ENCODE results near the gene RABL2B.
"Not testable (repeated sequence)": the region's sequence is repeated elsewhere in the genome, so short reads cannot be mapped to it uniquely, and the experiment has no call there.

GRCh38 chr22:50777631-50778030 lies 5.8 kb downstream of the RABL2B start:
- TF ChIP-seq EZH2 (IDR thresholded peaks at IDR 0.05; ENCODE audit: borderline replicate concordance, low read depth, low read length, severe bottlenecking); CTCF (IDR thresholded peaks at IDR 0.05; ENCODE audit: extremely low read depth in 1 of 2, insufficient read depth in 1 of 2, low read depth in 1 of 2, low read length in 2 of 2); MAX (IDR thresholded peaks at IDR 0.05; ENCODE audit: insufficient read depth, insufficient read length); POLR2A (IDR thresholded peaks at IDR 0.05; ENCODE audit: low read depth, low read length); POLR2AphosphoS5 (IDR thresholded peaks at IDR 0.05; ENCODE audit: insufficient read depth, low read depth, low read length); MYC (IDR thresholded peaks at IDR 0.05; ENCODE audit: low read depth, low read length); FOS (IDR thresholded peaks at IDR 0.05; ENCODE audit: borderline replicate concordance, insufficient read depth, low read length): not testable (repeated sequence)
